Activated CD4-positive, alpha-beta T cell treated with anti-CD3 and anti-CD28 coated beads for 36 hours (primary cell): Measurements from ENCODE around the gene USP8. TPM values are rescaled to one million over a fixed set of nuclear protein-coding genes. Genes with fewer than 3 reads are reported as not detected.
A peak's percentile ranks its signal among the peaks of the same experiment; 100 is the strongest.
"Not testable (repeated sequence)": the region's sequence is repeated elsewhere in the genome, so short reads cannot be mapped to it uniquely, and the experiment has no call there.

ENCODE experiments used
- ATAC-seq: fragments of 200-7000 bp; cut with Tn5 transposase; one replicate; pipeline ENCODE4 v1.10.0; 2021; ENCODE audit warnings: mild to moderate bottlenecking, moderate library complexity
- CTCF ChIA-PET: fragments of 350-600 bp; sonication (Branson Sonifier 250); formaldehyde crosslinking; loops from one replicate; lab custom pipeline; 2021; ENCODE audit warnings: antibody characterized with exemption; lab: Charles Lee
- POLR2A ChIA-PET: fragments of 350-600 bp; sonication (Branson Sonifier 250); formaldehyde crosslinking; loops from one replicate; lab custom pipeline; 2021; ENCODE audit warnings: antibody characterized with exemption, inconsistent platforms; lab: Charles Lee
- DNase-seq: peaks from one replicate; pipeline ENCODE4 v3.0.0-alpha.2; 2020
- H3K27ac Mint-ChIP-seq: one replicate; pipeline ENCODE4 v1.8.0; 2021; ENCODE audit warnings: mixed read lengths
- H3K27me3 Mint-ChIP-seq: one replicate; pipeline ENCODE4 v1.8.0; 2021; ENCODE audit warnings: mixed read lengths
- H3K36me3 Mint-ChIP-seq: one replicate; pipeline ENCODE4 v1.8.0; 2021; ENCODE audit warnings: low read depth, mixed read lengths
- H3K4me1 Mint-ChIP-seq: one replicate; pipeline ENCODE4 v1.8.0; 2021; ENCODE audit warnings: mixed read lengths
- H3K4me3 Mint-ChIP-seq: one replicate; pipeline ENCODE4 v1.8.0; 2021; ENCODE audit warnings: mild to moderate bottlenecking, moderate library complexity, mixed read lengths
- H3K9me3 Mint-ChIP-seq: one replicate; pipeline ENCODE4 v1.8.0; 2021; ENCODE audit warnings: low read depth, mixed read lengths
- intact Hi-C, 2 experiments: fragments of 100-400 bp; cut with DNase I in 1 of 2; cut with micrococcal nuclease in 1 of 2; formaldehyde crosslinking; loops; one replicate each; pipeline versions ENCODE4 v1.14.2 to v1.15.1; 2022 to 2024; cut with DNase I, micrococcal nuclease
- total RNA-seq, 2 experiments: library from RNA; stranded (reverse); gene quantifications; one replicate each; pipeline ENCODE4 v1.2.3, GENCODE V29; 2021

Gene USP8
- total RNA-seq, 2 experiments from 2014 or later = 39.8 to 45.3 TPM

DNA sequence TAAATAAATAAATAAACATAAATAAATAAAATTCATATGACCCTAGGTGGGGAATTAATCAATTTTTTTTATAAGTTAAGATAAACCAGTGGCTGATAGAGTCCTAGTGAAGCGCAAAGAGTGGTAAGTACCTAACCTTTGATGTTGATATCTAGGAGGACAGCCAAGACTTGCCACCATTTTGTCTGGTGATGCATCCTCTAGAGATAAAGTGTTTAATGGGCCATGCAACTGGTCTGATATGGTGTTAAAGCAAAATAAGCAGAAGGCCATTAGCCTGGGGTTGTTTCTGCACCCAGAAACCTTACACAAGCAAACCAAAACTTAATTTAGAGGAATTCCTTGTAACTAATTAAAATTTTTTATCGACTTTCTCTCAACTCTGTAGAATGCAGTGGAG lies 9.6 kb upstream of the USP8 start:
- no peak for DNase-seq
- H3K9me3 Mint-ChIP-seq = peaks cover 1% of the 10 kb centered on the region
- no peaks in the 10 kb centered on the region for H3K36me3 Mint-ChIP-seq
- no peaks in the 10 kb centered on the region for H3K27me3 Mint-ChIP-seq
- POLR2A ChIA-PET = no interaction called here
- intact Hi-C loops = no loop called here
- no peak overlapping the region for H3K4me3 Mint-ChIP-seq
- no peaks in the 10 kb centered on the region for H3K4me1 Mint-ChIP-seq
- H3K27ac Mint-ChIP-seq = no peak overlapping the region
- CTCF ChIA-PET = no interaction called here
- ATAC-seq = no peak

DNA sequence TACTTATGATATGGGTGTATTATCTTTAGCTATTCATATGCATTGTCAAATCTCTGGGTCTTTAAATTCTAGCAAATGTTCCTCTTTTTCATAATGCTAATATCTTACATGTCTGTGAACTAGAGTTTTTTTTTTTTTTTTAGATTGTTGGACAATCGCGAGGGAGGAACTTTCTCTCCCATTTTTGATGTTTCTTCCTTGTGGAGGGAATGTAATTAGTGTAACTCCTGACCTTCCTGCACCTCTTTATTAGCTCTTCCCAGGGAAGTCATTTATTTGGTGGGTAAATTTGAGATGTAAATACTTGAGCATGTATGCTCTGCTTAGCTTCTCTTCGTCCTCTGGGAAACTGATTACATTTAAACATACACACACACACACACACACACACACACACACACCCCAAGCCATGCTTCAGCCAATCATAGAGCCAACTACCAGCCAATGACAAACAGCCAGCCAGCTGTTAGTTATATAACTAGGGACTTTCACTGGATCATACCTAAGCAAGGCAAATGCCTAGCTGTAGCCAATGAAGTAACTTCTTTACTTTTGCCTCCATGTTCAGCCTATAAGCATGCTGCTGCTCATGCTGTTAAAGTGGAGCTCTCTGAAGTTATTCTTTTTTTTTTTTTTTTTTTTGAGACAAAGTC lies 8.3 kb upstream of the USP8 start:
- Mint-ChIP-seq H3K4me1 (no peaks in the 10 kb centered on the region), H3K27ac (no peak overlapping the region)

DNA sequence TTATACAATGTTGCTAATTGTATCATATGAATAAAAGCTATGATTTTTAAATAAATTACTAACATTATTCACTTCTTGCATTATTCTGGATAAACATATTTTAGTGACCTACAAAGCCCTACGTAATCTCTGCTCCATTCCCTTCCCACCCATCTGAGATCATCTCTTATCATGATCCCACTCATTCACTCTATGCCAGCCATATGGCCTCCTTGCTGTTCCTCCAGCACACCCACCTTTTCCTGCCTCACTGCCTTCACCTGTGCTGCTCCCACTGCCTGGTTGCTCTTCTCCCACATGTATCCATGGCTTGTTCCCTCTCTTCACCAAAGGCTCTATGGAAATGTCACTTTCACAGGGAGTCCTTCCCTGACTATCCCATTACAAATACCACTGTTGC lies 7.3 kb upstream of the USP8 start:
- ATAC-seq (no peak), DNase-seq (no peak)
- Mint-ChIP-seq H3K27ac (no peak overlapping the region), H3K27me3 (no peaks in the 10 kb centered on the region), H3K4me1 (no peaks in the 10 kb centered on the region), H3K9me3 (peaks cover 1% of the 10 kb centered on the region), H3K36me3 (no peaks in the 10 kb centered on the region), H3K4me3 (no peak overlapping the region)
- ChIA-PET POLR2A (no interaction called here), CTCF (interaction anchor here (1.0 kb wide), 1 partner anchor 14 kb away, joined by 3 read pairs; no protein-coding TSS in a partner anchor)
- intact Hi-C loops = no loop called here

More for the DNA sequence above, 8.3 kb upstream of the USP8 start:
- CTCF ChIA-PET = interaction anchor here (0.6 to 0.7 kb wide), 2 partner anchors 90 to 159 kb away, joined by 3 to 5 read pairs; no protein-coding TSS in a partner anchor
- Mint-ChIP-seq H3K4me3 (no peak overlapping the region), H3K27me3 (no peaks in the 10 kb centered on the region), H3K9me3 (peaks cover 1% of the 10 kb centered on the region), H3K36me3 (no peaks in the 10 kb centered on the region)
- intact Hi-C loops = no loop called here
- POLR2A ChIA-PET = interaction anchor here (0.6 kb wide), 1 partner anchor 60 kb away, joined by 3 read pairs; no protein-coding TSS in a partner anchor
- DNase-seq (no peak), ATAC-seq (no peak)

DNA sequence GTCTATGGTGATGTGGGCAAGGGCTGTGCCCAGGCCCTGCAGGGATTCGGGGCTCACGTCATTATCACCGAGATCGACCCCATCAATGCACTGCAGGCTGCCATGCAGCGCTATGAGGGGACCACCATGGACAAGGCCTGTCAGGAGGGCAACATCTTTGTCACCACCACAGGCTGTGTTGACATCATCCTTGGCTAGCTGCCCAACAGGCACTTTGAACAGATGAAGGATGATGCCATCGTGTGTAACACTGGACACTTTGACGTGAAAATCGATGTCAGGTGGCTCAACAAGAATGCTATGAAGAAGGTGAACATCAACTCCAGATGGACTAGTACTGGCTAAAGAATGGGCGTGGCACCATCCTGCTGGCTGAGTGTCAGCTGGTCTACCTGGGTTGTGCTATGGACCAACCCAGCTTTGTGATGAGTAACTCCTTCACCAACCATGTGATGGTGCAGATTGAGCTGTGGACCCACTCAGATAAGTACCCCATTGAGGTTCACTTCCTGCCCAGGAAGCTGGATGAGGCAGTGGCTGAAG lies 6.1 kb upstream of the USP8 start:
- H3K36me3 Mint-ChIP-seq = no peaks in the 10 kb centered on the region
- POLR2A ChIA-PET = no interaction called here
- DNase-seq (peak; percentile 18), ATAC-seq (no peak)
- H3K9me3 Mint-ChIP-seq = peaks cover 1% of the 10 kb centered on the region
- no peak overlapping the region for H3K4me3 Mint-ChIP-seq
- intact Hi-C loops = no loop called here
- no peaks in the 10 kb centered on the region for H3K4me1 Mint-ChIP-seq
- no peak overlapping the region for H3K27ac Mint-ChIP-seq
- H3K27me3 Mint-ChIP-seq = no peaks in the 10 kb centered on the region
- CTCF ChIA-PET = no interaction called here

DNA sequence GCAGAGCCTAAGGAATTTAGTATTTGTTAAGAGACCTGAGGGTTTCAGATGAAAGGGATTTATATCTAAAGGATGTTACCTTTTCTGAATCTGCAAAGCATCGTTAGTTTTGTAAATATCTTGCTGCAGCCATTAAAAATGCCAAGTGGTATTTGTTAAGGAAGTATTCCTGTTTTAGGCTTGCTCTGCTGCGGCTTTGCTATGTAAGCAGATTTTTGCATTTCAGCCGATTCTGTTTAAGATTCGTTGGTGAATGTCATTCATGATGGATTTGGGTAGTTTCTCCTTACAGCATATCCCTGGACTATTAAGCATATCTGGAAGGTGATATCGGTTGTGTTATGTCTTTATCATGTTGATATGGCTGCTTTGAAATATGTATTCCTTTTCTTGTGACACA lies 1.0 kb downstream of the USP8 start:
- CTCF ChIA-PET = interaction anchor here (1.1 to 1.4 kb wide), 3 partner anchors 66 to 71 kb away, joined by 3 to 4 read pairs (median 3); no protein-coding TSS in a partner anchor
- Mint-ChIP-seq H3K9me3 (no peaks in the 10 kb centered on the region), H3K27me3 (no peaks in the 10 kb centered on the region), H3K27ac (peak overlapping the region; percentile 92), H3K4me1 (peaks cover 39% of the 10 kb centered on the region), H3K36me3 (peaks cover 6% of the 10 kb centered on the region), H3K4me3 (peak overlapping the region; percentile 88)
- ATAC-seq (no peak), DNase-seq (no peak)
- POLR2A ChIA-PET = interaction anchor here (1.0 to 2.3 kb wide), 2 partner anchors 49 to 72 kb away, joined by 3 to 19 read pairs; no protein-coding TSS in a partner anchor
- intact Hi-C loops = loop anchor here (2.0 to 10.0 kb wide), 3 partner anchors 262 to 1614 kb away; partner anchors contain the start of genes CEP152 (in 1 of the 2), COPS2 (in 1 of the 2) and TRPM7 (in 1 of the 2)

DNA sequence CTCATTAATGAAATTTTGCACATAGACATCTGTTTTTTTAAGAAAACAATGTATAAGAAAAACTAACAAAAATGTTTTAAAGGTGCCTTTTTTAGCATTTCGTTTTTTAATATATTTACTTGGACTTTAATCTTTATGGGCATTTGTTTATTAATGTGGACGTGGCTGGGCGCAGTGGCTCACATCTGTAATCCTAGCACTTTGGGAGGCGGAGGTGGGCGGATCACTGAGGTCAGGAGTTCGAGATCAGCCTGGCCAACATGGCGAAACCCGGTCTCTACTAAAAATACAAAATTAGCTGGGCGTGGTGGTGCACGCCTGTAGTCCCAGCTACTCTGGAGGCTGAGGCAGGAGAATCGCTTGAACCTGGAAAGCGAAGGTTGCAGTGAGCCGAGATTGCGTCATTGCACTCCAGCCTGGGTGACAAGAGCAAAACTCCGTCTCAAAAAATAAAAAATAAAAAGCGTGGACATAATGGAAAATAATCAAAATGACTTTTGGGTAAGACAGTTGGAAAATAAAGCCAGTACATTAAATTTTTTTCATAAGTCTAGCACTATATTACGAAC lies 1.6 kb downstream of the USP8 start:
- DNase-seq, ATAC-seq, POLR2A ChIA-PET, H3K27ac Mint-ChIP-seq, H3K36me3 Mint-ChIP-seq, H3K27me3 Mint-ChIP-seq, H3K9me3 Mint-ChIP-seq: not testable (repeated sequence)
- CTCF ChIA-PET = interaction anchor here (1.1 kb wide), 1 partner anchor 67 kb away, joined by 3 read pairs; no protein-coding TSS in a partner anchor
- H3K4me1 Mint-ChIP-seq = peaks cover 41% of the 10 kb centered on the region
- intact Hi-C loops = loop anchor here (2.0 to 10.0 kb wide), 3 partner anchors 261 to 1615 kb away; partner anchors contain the start of genes CEP152 (in 1 of the 2), COPS2 (in 1 of the 2) and TRPM7 (in 1 of the 2)
- H3K4me3 Mint-ChIP-seq = peak overlapping the region; percentile 88

DNA sequence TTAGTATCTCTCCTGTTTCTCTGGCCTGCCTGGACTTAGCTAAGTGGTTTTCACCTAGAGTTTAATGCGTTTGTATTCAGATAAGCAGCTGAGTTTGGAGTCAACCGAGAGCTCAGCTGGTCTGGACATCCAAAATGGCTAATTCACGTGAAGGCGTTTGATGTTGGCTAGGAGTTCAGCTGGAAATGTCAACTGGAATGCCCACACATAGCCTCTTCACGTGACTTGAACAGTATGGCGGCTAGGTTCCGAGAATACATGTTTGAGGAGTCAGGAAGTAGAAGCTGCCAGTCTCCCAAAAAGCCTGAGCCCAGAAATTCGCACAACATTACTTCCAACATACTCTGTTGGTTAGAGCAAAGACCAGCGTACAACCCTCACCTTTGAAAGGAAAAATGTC lies 2.2 kb downstream of the USP8 start:
- CTCF ChIA-PET = interaction anchor here (1.1 kb wide), 1 partner anchor 68 kb away, joined by 3 read pairs; no protein-coding TSS in a partner anchor
- POLR2A ChIA-PET = no interaction called here
- DNase-seq = no peak
- Mint-ChIP-seq H3K4me3 (peak overlapping the region; percentile 22), H3K27me3 (no peaks in the 10 kb centered on the region), H3K4me1 (peaks cover 46% of the 10 kb centered on the region), H3K27ac (no peak overlapping the region), H3K36me3 (peaks cover 6% of the 10 kb centered on the region), H3K9me3 (no peaks in the 10 kb centered on the region)
- no peak for ATAC-seq
- intact Hi-C loops = loop anchor here in 1 of 2 experiments (10.0 kb wide), 1 partner anchor 1272 kb away; the partner anchor contains the start of gene COPS2

DNA sequence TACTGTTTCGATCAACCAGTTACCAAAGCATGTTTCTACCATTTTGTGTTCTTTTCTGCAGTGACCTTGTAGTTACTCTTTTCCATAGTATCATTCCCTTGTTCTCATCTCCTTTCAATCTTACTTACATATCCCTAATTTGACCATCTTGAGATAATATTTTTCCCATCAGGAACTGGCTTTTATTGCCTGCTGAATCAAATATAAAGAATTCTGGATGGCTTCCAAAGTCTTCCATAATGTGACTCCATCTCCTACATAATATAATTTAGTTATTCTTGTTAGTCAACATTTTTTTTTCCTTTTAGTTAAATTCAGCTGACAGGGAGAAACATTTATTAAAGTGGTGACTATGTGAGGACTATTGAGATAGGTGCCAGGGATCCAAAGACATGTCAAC lies 7.0 kb downstream of the USP8 start:
- intact Hi-C loops = no loop called here
- Mint-ChIP-seq H3K27me3 (no peaks in the 10 kb centered on the region), H3K9me3 (no peaks in the 10 kb centered on the region), H3K4me3 (no peak overlapping the region), H3K27ac (no peak overlapping the region), H3K4me1 (peaks cover 54% of the 10 kb centered on the region), H3K36me3 (peaks cover 18% of the 10 kb centered on the region)
- CTCF ChIA-PET = no interaction called here
- DNase-seq = no peak
- ATAC-seq = no peak
- POLR2A ChIA-PET = no interaction called here

DNA sequence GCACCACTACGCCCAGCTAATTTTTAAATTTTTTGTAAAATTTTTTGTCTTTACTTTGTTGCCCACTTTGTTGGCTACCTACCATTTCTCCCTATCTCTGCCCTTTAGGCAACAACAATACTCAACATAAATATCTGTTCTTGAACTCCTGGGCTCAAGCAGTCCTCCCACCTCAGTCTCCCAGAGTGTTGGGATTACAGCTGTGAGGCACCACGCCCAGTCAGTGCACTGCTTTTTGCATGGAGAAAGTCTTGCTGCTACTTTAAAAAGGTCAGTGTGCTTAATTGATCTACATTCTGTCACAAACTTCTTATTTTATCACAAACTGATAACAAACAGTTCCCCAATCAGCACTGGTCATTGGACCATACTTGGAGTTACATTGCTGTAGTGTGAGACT lies 8.0 kb downstream of the USP8 start:
- Mint-ChIP-seq H3K27ac (no peak overlapping the region), H3K36me3 (peaks cover 14% of the 10 kb centered on the region), H3K27me3 (no peaks in the 10 kb centered on the region), H3K9me3 (no peaks in the 10 kb centered on the region), H3K4me3 (no peak overlapping the region), H3K4me1 (peaks cover 46% of the 10 kb centered on the region)
- ATAC-seq (no peak), DNase-seq (no peak)
- ChIA-PET CTCF (no interaction called here), POLR2A (interaction anchor here (0.6 kb wide), 1 partner anchor 116 kb away, joined by 5 read pairs; no protein-coding TSS in a partner anchor)
- intact Hi-C loops = no loop called here

DNA sequence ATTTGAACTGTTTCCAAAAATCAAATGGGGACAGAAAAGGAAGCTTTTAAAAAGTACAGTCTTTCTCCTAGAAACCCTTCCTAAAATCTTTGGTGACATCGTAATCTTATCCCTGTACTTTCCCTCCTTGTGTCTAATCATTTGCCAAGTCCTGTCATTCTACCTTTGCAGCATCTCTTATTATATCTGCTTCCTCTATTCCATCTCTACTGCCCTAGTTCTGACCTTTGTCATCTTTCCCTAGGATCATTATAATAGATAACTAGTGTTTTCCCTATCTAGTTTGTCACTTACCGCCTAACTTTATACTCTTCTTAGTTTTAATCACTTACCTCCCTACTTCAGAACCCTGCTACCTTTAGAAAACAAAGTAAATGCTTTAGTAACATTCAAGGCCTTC lies 11.6 kb downstream of the USP8 start:
- Mint-ChIP-seq H3K27me3 (no peaks in the 10 kb centered on the region), H3K27ac (no peak overlapping the region), H3K9me3 (no peaks in the 10 kb centered on the region), H3K4me3 (no peak overlapping the region), H3K36me3 (peaks cover 22% of the 10 kb centered on the region), H3K4me1 (peaks cover 27% of the 10 kb centered on the region)
- intact Hi-C loops = no loop called here
- CTCF ChIA-PET = no interaction called here
- ATAC-seq (no peak), DNase-seq (no peak)
- POLR2A ChIA-PET = interaction anchor here (0.6 kb wide), 1 partner anchor 78 kb away, joined by 3 read pairs; no protein-coding TSS in a partner anchor

DNA sequence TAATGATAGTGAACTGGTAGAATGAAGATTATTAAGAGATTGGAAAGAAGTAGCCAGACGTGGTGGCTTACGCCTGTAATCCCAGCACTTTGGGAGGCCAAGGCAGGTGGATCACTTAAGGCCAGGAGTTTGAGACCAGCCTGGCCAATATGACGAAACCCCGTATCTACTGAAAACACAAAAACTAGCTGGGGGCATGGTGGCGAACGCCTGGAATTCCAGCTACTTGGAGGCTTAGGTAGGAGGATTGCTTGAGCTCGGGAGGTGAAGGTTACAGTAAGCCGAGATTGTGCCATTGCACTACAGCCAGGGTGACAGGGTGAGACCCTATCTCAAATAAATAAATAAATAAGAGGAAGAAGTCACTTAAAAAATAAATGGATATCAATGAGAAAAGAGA lies 14.0 kb downstream of the USP8 start:
- Mint-ChIP-seq H3K4me3 (no peak overlapping the region), H3K27me3 (no peaks in the 10 kb centered on the region), H3K9me3 (no peaks in the 10 kb centered on the region), H3K27ac (no peak overlapping the region), H3K4me1 (peaks cover 14% of the 10 kb centered on the region), H3K36me3 (peaks cover 11% of the 10 kb centered on the region)
- CTCF ChIA-PET = interaction anchor here (0.8 kb wide), 1 partner anchor 14 kb away, joined by 3 read pairs; the partner anchor contains the start of gene USP8
- DNase-seq (no peak), ATAC-seq (no peak)
- intact Hi-C loops = no loop called here
- POLR2A ChIA-PET = no interaction called here
